ENCODE data around the gene CDKAL1.
"Not testable (repeated sequence)": the region's sequence is repeated elsewhere in the genome, so short reads cannot be mapped to it uniquely, and the experiment has no call there.

The CDKAL1 gene

DNA sequence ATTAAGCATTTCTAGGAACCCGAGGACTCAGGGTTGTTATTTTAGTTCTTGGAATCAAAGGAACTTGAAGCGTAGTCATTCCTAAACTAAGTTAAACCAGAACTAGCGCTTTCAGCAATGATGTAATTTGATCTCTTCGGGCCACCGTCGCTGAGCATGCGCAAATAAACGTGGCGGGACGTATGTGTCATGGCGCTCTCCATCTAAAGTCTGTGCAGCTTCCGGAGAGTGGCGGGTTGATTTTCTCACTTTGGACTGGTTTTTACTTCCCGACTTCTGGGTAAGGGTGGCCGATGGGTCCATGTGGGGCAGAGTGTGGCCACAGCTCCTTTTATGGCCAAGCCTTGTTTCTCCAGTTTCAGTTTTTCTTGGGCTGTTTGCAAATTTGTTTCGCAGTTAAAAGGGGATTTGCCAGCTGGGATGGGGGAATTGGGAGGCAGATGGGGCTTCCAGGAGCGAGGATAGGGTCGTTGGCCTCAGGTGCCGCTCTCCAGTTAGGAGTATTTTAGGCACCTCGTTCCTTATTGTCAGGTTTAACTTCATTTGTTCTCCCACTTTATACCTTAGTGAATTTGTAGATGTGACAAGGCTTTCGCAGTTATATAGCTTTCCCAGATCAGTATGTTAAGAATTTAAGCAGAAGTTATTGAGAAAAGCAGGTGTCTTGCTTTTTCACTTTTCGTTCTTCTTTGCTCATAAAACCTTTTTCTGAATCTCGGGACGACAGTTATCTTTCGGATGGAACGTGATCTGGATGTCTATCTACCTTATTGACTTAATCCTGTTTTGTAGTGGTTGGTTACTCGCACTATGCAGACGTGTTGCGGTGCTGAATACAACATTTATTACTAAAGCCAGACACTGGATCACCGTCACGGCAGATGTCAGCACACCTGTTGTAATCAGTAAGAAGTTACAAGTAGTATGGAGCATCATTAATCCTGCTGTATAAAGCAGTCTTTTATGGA is at the start of gene CDKAL1:
TSS of gene CDKAL1 (plus strand) at position 163 of the 968 bp plus-strand sequence. CDS start 11,894 bp downstream, outside the sequence.
- peak; percentile 96 for DNase-seq (ENCODE audit: low spot score)

DNA sequence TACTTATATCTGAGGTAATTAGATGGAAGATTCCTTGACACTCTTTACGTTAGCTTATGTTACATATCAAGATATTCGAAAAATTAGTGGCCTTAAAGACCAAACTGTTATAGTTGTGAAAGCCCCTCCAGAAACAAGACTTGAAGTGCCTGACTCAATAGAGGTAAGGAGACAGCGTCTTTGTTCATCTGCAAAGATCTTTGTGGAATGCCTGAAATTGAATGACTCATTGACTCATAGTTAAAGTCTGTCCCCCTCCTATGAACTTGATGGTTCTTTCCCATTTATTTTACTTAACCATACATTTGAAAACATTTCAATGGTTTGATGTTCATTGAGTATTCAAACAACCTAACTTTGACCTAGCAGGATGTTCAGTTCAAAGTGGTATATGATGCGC is 47.6 kb upstream of the CDKAL1 start:
- no peak for DNase-seq (ENCODE audit: low spot score)

DNA sequence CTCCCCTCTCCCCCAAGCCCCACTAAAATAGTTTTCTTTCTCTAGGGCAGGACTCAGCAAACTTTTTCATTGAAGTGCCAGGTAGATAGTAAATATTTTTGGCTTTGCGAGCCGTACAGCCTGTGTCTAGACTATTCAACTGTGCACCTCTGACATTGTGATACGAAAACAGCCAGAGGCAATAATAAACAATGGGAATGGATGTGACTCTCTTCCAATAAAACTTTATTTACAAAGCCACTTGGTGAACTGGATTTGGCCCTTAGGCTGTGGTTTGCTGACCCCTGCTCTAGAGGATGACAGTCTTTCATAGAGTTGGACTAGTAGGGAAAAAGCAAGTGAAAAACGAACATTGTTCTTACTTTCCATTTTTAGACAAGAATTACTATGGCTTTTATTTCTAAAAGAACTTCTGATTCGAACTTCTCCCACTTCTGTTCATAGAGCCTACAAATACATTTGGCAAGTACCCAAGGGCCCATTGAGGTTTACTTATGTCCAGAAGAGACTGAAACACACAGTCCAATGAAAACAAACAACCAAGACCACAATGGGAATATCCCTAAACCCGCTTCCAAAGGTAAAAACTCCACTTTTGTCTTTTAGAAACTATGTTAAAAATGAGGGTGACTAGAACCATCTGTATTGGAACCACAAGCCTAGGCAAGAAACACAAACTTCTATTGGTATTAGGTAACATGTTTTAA is 46.4 kb upstream of the CDKAL1 start:
- DNase-seq (ENCODE audit: low spot score), result no peak

DNA sequence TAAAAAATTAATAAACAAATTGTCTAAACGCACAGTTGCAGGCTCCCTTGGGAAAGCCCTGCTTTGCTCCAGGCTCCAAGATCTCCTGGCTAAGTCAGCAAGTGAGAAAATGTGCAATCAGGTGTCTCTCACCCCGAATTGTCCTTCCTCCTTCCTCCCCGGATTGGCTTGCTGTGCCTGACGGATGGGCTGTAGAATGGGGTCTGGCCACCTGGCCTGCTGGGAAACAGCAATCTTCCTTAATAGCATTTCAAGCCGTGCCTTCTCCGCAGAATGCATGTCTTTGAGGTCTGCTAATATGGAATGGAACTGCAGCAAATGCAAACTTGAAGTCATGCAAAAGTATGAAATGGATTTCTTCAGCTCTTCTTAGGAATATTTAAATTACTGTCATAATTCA is 43.7 kb upstream of the CDKAL1 start:
- no peak for DNase-seq (ENCODE audit: low spot score)

GRCh38 chr6:20492099-20492498 is 42.2 kb upstream of the CDKAL1 start:
- no peak for DNase-seq (ENCODE audit: low spot score)

- DNase-seq (ENCODE audit: low spot score), result no peak
These were observed 36.8 kb upstream of the CDKAL1 start for GRCh38 chr6:20497216-20498040.

DNA sequence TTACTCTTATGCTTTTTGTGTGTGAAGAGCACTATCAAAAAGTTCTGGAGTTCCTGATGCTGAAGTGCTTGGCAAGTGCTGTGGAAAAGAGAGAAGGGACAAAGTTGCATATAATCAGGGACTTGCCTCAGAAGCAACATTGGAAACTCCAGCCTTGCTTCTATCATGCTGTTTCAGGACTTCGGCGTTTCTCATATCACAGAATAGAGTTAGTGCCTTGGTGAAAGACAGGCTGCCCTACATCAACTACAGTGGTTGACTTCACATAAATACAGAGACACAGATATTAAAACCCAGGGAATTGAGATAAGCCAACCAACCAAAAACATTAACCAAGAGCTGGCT is 36.2 kb upstream of the CDKAL1 start:
- no peak for DNase-seq (ENCODE audit: low spot score)

DNA sequence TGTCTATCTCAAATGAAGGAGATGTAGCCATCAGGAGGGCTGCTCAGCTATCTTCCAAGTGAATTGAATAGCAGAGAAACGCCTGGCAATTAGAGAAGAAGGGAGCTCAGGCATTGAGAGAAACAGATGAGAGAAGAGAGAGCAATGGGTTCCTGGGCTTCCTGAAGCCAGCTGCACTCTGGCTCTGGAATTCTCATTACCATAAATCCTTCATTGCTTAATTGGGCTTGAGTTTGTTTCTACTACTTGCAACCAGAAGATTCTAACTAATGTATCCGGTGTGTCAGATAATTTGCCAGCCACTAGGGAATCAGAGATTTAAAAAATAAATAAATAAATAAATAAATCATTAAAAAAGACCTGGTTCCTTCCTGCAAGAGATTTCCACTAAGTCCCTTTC is 25.0 kb upstream of the CDKAL1 start:
- DNase-seq (ENCODE audit: low spot score), result no peak

DNA sequence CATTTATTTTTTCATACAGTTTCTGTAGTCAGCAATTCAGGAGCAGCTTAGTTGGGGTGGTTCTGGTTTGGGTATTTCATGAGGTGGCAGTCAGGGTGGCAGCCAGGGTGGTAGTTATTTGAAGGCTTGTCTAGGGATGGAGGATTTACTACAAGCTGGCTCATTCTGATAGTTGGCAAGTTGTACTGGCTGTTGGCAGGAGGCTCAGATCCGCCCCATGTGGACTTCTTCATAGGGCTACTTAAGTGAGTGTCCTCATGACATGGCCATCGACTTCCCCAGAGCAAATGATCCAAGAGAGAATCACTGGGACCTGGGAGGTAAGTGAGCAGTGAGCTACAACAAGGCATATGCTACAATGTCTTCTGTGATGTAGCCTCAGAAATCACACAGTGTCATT is 22.4 kb upstream of the CDKAL1 start:
- no peak for DNase-seq (ENCODE audit: low spot score)

DNA sequence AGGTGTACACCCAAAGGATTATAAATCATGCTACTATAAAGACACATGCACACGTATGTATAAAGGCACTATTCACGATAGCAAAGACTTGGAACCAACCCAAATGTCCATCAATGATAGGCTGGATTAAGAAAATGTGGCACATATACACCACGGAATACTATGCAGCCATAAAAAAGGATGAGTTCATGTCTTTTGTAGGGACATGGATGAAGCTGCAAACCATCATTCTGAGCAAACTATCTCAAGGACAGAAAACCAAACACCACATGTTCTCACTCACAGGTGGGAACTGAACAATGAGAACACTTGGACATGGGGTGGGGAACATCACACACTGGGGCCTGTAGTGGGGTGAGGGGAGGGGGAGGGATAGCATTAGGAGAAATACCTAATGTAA is 9.0 kb upstream of the CDKAL1 start:
- not testable (repeated sequence) for DNase-seq (ENCODE audit: low spot score)

GRCh38 chr6:20529086-20529448 is 5.2 kb upstream of the CDKAL1 start:
- peak; percentile 65 for DNase-seq (ENCODE audit: low spot score)

DNA sequence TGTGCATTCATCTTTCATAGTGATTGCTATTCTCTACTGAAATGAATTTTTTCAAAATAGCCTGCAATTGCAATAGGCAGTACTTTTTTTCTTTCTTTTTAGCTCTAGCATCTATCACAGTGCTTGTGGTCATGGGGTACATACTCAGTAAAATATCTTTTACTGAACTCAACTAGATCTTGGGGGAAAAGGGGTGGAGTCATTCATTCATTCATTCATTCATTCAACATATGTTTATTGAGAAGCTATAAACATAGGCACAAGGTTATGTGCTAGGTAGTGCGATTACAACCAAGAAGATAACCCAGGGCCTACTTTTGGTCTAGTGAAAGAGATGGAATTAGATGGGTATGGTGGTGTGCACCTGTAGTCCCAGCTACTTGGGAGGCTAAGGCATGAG is 1.4 kb upstream of the CDKAL1 start:
- DNase-seq (ENCODE audit: low spot score), result no peak

GRCh38 chr6:20533746-20534294 is 437 bp upstream of the CDKAL1 start:
- DNase-seq (ENCODE audit: low spot score), result no peak

DNA sequence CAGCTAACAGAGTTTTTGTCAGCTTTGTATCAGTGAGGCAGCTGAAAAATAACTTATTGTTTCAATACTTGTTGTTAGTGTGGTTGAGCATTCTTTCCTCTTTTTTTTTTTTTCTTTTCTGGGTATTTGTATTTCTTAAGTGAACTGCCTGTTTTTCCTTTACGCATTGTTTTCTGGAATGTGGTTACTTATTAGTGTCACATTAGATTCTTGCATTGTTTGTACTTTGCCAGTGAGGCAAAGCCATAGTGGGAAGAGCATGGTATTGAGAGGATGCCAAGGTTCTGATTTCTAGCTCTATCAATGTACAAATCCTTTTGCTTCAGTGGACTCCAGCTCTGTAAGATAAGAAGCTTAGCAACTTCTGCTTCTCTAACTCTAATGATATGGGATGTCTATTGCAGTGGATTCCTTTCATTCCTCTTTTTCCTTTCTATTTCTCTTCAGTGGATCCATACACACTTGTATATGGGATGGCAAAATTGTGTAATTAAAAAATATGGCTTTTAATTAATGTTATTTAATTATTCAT is 3.9 kb downstream of the CDKAL1 start:
- DNase-seq (ENCODE audit: low spot score), result no peak

- no peak for DNase-seq (ENCODE audit: low spot score)
These were observed 4.7 kb downstream of the CDKAL1 start for GRCh38 chr6:20538907-20539306.

DNA sequence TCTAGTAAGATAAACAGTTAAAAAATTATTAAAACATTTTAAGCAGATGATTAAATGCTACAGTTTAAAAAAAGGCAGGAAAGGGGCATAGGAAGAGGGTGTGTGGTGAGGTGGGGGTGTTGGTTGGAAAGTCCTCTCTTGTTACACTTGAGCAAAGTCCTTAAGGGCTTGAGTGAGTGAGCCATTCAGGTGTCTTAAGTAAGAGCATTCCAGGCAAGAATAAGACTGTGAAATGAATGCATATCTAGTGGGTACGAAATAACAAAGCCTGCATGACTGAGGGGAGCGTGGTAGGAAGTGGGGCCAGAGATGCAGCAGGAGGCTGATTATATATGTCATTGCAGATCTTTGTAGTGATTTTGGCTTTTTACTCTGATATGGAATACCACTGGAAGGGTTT is 5.1 kb downstream of the CDKAL1 start:
- DNase-seq (ENCODE audit: low spot score), result no peak

DNA sequence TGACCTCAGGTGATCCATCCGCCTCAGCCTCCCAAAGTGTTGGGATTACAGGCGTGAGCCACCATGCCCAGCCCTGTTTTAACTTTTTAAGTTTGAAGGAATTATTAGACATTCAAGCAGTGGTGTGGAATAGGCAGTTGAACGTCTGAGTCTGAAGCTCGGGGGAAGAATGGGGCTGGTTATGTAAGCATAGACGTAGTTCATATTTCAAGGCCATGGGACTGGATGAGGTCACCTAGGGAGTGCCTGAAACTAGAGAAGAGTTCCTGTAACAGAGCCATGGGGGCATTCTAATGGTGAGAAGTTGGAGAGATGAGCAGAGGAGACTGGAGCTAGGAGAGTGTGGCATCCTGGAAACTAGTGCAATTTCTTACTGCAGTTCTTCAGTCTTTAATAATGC is 6.4 kb downstream of the CDKAL1 start:
- DNase-seq (ENCODE audit: low spot score), result no peak

DNA sequence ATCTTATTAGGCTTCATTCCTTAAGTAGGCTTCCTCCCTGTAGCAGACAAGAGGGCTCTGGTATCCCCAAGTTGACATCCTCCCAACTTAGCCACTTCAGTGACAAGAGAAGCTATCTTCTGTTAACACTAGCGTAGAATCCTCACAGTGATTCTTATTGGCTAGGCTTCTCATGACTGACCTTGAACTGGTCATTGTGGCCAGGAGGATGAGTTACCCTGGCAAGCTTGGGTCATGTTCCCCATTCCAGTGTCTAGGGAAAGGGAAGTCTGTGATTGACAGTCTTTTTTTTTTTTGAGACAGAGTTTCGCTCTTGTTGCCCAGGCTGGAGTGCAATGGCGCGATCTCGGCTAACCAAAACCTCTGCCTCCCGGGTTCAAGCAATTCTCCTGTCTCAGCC is 7.1 kb downstream of the CDKAL1 start:
- no peak for DNase-seq (ENCODE audit: low spot score)

DNA sequence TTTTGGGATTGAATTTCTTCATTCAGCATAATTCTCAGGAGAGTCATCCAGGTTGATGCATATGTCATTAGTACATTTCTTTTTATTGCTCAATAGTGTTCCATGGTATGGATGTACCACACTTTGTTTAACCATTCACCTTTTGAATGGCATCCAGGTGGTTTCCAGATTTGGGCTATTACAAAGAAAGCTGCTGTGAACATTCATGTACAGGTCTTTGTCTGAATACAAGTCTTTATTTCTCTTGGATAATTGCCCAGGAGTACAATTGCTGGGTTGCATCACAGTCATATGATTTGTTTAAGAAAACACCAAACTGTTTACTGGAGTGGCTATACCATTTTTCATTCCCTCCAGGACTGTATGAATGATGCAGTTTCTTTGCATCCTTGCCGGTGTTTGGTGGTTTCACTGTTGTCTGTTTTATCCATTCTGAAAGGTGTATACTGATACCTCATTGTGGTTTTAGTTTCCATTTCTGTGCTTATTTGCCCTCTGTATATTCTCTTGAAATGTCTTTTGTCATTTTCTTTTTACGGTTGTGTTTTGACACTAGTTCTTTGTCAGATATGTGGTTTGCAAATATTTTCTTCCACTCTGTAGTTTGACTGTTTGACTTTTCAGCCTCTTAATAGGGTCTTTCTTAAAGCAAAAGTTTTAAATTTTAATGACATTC is 8.8 kb downstream of the CDKAL1 start:
- no peak for DNase-seq (ENCODE audit: low spot score)

DNA sequence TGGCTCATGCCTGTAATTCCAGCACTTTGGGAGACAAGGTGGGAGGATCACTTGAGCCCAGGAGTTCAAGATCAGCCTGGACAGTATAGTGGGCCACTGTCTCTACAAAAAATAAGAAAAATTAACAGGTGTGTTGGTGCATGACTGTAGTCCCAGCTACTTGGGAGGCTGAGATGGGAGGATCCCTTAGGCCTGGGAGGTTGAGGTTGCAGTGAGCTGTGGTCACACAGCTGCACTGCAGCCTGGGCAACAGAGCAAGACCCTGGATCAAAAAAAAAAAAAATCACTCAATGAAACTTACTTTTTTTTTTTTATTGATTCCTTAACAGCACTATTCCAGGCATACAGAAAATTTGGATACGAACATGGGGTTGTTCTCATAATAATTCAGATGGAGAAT is 14.0 kb downstream of the CDKAL1 start:
- no peak for DNase-seq (ENCODE audit: low spot score)

DNA sequence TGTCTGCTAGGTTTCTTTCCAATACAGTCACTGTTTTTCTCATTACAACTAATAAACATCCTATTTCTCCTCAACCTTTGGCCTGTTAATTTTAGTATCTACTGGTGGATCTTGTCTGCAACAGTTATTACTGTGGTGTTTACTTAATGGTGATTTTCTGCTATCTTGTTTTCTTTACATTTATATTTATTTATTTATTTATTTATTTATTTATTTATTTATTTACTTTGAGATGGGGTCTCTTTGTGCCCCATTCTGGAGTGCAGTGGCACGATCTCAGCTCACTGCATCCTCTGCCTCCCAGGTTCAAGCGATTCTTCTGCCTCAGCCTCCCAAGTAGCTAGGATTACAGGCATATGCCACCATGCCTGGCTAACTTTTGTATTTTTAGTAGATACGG is 15.1 kb downstream of the CDKAL1 start:
- not testable (repeated sequence) for DNase-seq (ENCODE audit: low spot score)
